HG03571 (cell line): ENCODE results near the gene ENOX2.
"Not testable (repeated sequence)": the region's sequence is repeated elsewhere in the genome, so short reads cannot be mapped to it uniquely, and the experiment has no call there.

Source experiments
- ATAC-seq: cut with Tn5 transposase; IDR thresholded peaks from one replicate; pipeline ENCODE4 v1.9.1; 2021; ENCODE audit not compliant: unreplicated experiment

The ENOX2 gene

DNA sequence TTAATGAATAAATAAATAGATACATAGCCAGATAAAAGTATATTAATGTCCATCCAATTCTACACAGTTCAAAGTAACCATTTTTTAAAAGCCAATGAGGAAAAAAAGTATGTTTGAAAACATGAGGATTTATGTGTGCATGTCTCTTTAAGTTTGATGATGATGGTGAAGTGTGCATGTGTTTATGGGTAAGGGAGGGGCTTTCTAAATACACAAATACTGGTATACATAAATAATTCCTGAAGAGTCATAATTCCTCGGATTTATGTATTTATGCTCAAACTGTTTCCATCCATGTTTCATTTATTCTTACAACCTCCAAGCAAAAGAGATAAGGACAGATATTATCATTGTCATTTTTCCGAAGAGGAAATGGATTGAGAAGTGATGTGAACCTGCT, 75.4 kb downstream of the ENOX2 start:
- no peak for ATAC-seq

DNA sequence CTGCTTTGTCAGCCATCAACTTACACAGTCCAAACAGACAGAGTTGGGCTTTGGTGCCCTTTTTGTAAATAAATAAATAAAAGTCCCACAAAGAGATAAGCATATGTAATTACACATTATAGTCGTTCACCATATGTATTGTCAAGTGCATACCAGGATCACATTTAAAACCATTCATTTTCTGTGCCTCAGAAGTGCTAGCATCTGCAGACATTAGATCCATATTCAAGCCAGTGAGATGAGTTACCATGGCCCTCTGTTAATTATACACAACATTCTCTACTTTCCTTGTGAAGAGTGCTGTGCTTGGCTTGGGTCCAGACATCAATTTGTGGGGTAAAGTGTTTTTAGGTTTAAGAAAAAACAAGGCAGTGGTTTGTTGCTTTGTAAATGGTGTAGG, 76.8 kb downstream of the ENOX2 start:
- ATAC-seq = no peak

DNA sequence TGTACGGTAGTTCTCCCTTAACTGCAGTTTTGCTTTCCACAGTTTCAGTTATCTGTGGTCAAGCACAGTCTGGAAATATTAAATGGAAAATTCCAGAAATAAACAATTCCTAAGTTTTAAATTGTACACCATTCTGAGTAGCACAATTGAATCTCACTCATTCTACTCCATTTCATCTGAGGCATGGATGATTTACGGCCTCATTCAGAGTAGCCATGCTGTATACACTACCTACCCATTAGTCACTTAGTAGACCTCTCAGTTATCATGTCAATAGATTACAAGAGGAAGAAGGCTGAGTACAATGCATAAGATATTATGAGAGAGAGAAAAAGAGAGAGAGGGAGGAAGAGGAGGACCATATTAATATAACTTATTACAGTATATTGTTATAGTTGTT, 77.5 kb downstream of the ENOX2 start:
- ATAC-seq = no peak

DNA sequence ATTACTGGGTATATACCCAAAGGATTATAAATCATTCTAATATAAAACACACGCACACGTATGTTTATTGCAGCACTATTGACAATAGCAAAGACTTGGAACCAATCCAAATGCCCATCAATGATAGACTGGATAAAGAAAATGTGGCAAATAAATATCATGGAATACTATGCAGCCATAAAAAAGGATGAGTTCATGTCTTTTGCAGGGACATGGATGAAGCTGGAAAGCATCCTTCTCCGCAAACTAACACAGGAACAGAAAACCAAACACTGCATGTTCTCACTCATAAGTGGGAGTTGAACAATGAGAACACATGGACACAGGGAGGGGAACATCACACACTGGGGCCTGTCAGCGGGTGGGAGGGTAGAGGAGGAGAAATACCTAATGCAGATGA, 83.6 kb downstream of the ENOX2 start:
- ATAC-seq = not testable (repeated sequence)

DNA sequence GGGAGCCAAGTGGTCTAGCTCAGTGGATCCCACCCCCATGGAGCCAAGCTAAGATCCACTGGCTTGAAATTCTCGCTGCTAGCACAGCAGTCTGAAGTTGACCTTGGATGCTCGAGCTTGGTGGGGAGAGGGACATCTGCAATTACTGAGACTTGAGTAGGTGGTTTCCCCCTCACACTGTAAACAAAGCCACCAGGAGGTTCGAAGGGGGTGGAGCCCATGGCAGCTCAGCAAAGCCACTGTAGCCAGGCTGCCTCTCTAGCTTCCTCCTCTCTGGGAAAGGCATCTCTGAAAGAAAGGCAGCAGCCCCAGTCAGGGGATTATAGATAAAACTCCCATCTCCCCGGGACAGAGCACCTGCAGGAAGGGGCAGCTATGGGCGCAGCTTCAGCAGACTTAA, 89.1 kb downstream of the ENOX2 start:
- ATAC-seq = not testable (repeated sequence)

DNA sequence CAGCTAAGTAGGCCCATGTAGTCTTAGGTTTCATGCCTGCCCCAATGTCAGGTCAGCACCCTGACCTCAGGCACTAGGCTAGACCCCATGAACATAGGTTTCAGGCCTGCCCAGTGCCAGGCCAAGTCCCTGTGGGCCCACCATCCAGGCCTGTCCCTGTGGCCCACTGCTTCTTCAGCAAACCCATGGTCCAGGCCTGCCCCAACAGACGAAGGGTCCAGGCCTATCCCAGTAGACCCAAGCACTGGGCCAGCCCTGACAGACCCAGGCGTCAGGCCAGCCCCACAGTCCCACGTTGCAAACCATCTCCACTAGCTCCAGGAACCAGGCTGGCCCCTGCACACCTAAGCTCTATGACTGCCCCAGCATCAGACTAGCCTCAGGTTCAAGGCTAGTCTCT, 92.4 kb downstream of the ENOX2 start:
- ATAC-seq = no peak

DNA sequence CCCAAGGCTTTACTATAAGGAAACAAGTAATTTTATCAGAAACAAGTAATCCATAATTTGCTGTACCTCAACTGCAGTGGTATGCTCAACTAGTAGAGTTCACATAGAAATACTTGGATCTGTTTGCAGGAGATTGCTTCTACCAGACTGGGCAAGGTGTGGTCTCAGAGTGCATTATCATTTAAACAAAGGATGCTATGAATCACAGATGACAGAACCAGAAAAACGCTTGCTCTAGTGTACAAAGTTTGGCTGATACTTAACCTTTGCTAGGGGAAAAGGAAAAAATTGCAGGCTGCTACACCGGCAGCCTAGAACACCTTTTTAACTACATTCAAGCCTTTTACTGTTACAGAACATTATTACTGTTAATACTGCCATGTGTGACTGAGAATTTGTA, 97.1 kb downstream of the ENOX2 start:
- ATAC-seq = no peak

DNA sequence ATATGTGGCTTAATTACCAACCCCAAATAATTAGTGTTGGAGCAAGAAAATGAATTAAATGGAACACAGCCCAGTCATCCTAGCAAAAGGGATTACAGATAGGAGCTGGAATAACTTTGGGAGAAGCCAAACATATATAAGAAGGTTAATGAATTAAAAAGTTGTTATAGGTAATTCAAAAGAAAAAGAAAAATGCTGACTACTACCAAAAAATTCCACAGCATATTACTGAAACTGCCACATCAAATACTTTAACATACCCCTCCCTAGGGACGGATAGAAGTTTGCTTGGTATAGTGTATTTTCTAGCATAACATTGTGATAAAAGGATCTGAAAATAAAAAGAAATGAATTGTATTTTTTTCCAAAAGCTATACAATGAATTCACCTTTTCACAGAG, 99.5 kb downstream of the ENOX2 start:
- ATAC-seq = no peak

DNA sequence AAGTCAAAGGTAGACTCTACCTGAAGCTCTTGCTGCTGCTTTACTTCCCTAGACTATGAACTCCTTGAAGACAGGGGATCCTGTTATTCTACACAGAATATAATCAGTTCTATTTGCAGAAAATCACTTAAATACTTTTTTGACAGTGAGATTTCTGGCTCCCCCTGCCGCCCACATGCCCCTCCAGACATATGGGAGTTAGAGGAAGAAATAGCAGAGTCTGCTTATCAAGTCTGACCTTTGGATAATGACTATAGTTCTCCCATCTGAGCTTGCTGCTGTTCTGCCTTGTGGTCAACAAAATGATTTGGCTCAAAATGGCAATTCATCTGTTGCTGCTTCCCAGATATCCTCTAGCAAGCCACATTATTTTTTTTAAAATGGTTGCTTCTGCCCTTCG, 101.1 kb downstream of the ENOX2 start:
- ATAC-seq = no peak

DNA sequence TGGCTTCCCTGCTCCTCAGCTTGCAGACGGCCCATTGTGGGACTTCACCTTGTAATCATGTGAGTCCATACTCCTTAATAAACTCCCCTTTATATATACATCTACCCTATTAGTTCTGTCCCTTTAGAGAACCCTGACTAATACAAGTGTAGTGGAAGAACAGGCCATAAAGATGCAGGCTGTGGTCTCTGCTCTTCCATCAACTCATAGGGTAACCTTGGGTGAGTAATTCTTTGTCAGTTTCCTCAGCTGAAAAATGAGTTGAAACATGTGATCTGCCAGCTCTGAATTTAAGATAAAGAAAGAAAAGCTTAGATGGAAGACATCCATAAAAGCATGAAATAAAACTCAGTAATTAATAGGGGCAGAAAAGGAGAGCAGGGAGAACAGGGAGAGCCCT, 103.6 kb downstream of the ENOX2 start:
- no peak for ATAC-seq

DNA sequence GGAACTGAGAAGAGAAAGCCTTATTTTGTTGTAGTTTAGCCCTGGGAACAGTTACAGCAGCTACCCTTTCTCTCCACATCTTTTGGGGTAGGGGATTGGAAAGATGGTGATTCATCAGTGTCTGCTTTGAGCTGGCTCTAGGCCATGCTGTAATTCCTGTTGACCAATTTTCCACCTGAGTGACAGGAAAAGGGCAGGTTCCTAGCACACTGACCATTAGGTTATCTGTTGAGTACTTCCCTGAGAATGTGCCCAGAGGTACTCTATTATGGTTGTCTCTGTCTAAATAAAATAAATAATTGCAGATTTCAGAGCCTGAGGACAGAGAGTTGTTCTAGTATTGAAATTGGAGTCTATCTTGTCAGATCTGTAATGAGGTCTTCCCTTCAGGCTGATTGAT, 109.0 kb downstream of the ENOX2 start:
- no peak for ATAC-seq

DNA sequence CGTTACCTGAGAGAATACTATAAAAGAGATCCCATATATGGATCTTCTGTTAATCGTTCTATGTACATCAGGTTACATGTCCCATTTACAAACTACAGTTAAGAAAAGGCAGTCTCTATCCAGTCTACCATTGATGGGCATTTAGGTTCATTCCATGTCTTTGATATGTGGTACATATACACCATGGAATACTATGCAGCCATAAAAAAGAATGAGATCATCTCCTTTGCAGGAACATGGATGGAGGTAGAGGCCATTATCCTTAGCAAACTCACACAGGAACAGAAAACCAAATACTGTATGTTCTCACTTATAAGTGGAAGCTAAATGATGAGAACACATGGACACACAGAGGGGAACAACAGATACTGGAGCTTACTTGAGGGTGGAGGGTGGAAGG, 111.1 kb downstream of the ENOX2 start:
- ATAC-seq = not testable (repeated sequence)

DNA sequence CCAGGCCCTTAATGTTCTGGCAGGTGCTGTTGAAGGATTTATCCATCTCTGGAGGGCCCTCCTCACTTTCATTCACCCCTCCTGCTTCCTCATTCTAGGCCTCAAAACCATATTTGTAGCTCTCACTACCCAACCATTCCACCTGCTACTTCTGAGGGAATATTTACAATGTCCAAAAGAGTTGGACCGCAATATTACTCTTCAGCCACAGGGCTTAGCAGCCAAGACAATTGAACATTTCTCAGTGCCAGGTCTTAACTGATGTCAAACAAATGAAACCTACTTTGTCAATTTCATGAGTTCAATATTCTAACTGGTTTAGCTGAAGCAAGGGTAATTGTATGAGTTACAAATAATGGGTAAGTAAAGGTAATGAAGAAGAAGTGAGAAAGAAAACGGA, 113.2 kb downstream of the ENOX2 start:
- no peak for ATAC-seq

DNA sequence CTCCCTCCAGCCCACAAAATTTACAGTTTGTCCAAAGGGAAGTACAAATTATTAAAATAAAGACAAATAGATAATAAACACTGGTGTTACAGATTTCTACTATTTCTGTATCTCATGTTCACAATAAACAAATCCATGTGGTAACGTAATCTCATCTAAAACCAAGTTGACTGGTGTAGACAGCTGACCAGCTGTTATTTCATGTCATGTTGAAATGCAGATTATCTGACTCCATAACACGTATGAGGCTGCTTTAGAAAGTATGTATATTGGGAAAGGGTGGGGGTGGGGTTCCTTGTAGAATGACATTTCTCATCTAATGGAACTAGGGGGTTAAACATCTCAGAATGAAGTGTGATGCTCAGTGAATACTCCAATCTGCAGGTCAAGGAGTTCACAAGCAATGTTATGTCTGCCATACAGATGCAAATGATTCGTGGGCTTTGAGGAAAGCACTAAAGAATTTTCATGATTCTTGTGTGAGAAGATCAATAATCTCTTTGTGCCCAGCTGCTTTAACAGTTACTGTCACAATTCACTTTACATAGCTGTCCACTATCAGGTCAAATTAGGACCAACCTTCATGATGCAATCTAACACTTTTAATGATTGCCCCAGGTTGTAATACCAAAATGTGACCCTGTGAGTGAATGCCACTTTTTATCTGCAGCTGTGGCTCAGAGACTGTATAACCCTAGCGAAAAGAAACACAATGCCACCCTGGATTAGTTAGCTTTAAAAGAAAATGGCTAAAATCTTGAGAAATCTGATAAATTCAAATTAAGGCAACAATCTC, 114.0 kb downstream of the ENOX2 start:
- no peak for ATAC-seq

DNA sequence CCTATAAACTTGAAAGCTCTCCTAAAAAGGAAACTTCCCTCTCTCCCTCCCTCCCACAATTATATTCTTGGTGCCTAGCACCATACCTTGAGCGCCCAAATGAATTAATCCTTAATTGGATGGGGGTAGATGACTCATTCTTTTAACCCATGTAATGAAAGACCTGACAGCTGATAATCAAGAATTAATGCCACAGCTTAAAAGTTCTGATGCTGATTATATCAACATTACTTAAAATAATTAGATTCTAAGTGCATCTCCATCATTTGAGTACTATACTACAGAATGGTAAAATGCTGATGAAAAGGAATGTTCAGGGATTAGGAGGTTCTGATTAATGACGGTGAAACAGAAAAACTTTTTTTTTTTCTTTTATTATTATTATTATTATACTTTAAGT, 117.0 kb downstream of the ENOX2 start:
- ATAC-seq = no peak

DNA sequence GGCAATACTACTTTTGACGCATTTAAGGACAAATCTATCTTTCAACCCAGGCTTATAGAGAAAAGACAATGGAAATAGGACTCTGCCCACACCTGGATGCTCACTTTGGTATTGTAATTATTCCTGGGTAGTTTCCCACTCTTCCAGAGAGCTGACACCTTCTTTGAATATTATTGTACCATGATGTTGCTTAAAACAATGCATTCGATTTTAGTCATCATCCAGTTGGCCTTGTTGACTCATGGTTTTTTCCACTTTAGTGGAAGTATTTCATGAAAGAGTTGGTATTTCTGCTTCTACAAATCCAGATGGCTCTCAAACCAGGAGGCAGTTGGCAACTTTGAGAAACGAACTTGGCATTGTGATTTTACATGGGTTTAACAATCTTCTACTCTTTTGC, 124.2 kb downstream of the ENOX2 start:
- no peak for ATAC-seq

DNA sequence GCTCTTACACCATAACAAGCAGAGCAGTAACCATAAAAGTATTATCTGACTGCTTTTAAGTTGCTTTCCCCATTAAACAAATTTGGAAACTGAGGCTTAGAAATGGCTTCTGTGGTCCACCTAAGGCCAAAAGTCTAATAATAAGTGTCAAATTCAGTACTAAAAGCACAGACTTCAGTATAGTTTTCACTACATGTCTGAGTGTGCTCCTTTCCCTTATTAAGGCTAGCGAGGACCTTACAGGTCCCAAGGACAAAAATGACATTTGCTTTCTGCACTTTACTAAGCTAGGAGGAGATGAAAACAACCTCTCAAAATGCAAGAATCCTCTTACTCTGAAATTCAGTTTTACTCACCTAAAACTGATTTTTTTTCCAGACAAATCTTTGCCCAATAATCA, 127.2 kb downstream of the ENOX2 start:
- no peak for ATAC-seq

DNA sequence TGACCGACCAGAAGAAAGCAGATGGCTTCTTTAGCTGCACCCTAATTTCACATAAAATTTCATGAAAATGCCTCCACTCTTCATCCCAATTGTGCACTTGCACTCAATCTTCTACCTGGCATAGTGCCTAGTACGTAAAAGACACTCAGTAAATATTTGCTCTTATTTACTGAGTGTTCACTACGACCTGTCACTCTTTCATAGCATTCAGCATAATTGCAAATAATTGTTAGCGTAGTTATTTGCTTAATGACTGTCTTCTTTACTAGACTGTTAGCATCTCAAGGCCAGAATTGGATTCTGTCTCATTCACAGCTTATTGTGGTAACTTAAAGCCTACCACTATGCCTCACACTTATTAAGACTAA, 130.2 kb downstream of the ENOX2 start:
- no peak for ATAC-seq

DNA sequence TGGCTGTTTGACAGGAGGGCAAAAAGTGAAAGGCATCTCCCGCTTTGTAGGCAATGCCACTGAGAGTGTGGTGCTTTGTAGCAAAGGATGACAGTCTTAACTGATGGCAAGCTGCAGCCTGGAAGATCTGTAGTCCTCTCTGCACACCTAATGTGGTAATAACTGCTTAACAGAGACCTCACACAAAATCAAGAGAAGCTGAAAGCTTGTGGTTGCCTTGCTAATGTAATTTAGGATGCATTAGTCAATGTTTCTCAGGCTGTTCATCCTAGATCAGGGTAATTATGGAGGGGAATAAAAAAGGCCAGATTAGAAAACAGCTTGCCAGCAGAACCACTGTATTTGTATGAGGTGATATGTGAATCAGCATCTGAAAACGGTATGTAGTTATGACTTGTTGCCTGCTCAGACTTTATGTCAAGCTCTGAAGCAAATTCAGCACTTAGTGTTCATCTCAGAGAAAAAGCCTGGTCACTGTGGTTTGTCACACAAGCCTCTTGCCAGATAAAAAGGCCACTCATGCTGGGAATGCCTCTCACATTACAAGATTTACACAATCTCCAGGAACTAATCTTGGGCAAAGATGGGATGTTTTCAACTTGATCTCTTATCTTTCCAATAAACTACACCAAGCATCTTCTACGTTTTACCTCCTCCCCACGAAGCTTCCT, 130.8 kb downstream of the ENOX2 start:
- ATAC-seq = no peak

DNA sequence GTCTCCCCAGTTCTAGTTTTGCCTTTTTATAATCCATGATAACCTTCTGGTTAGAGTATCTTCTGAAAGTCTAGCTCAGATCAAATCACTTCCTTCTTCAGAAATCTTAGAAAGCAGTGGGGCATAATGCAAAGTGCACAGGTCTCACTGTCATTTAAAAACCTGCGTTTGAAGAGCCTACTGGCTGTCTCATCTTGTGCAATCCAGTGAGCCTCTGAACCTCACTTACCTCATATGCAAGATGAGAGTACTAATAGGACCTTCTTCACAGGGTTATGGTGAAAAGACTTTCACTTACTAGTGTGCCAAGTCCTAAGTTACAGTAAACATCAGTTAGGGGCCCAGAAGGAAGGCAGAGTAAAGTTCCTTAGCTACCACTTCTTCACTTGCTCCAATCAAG, 131.4 kb downstream of the ENOX2 start:
- ATAC-seq = no peak

DNA sequence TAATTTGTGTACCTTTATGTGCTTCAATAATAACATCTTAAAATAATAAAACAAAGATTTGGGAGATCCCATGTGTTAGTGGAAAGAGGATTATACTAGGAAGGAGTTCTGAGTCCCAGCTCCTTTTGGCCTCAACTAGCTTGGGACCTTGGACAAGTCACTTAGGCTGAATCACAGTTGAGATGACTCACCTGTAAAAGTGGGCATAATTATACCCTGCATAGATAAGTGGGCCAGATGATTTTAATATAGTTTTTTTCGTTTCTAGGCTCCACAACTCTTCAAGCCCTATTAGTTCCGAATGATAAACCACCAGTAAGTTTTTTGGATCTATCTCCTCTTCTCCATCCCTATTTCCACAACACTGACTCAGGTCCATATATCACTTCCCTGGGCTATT, 131.8 kb downstream of the ENOX2 start:
- no peak for ATAC-seq

DNA sequence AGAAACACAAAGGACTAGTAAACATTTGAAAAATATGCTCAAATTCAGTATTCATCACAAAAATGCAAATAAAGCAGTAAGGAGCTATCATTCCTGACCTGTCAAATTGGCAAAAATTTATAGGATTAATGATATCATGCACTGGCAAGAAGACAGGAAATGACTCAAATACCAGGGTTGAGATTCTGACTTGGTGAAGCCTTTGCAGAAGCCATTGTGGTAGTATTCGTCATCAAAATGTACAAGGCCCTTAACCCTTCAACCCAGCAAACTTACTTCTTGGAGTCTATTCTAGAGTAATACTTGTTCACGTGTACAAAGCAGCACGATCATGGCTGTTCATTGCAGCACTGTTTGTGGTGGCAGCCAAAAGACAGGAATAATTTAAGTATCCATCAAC, 132.4 kb downstream of the ENOX2 start:
- ATAC-seq = no peak

DNA sequence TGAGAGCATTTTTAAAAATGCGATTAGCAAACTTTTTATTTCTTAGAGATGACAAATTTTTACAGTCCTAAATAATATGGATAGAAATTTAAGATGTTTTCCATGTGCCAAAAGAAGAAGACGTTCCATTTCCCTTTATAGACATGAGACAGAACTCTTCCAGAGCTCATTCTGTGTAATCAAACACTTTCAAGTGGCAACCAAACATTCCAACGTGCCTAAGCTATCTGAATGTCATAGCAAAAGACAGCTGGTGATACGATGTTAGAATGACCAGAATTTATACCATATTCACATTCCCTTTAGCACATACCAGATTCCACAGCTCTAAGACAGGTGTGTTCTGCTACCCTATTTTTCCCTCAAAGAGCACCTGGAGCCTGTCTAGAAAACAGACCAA, 133.2 kb downstream of the ENOX2 start:
- ATAC-seq = no peak
